ENCODE measurements around the gene SYNDIG1. TPM values are rescaled to one million over a fixed set of nuclear protein-coding genes. Genes with fewer than 3 reads are reported as not detected.

The SYNDIG1 gene
- total RNA-seq, 1 experiment from 2014 or later = not detected

GRCh38 chr20:24518515-24518914 lies 49.1 kb downstream of the SYNDIG1 start:
- Histone ChIP-seq H2AFZ (ENCODE audit: low read length) (no peak overlapping the region), H3K9ac (ENCODE audit: low read length) (no peak overlapping the region), H3K9me3 (ENCODE audit: low read length) (no peaks in the 10 kb centered on the region), H3K27ac (ENCODE audit: low read length) (no peak overlapping the region), H3F3A (ENCODE audit: low read length, unreplicated experiment) (no peaks in the 10 kb centered on the region), H3K27me3 (ENCODE audit: low read length) (peaks cover 41% of the 10 kb centered on the region), H3K4me1 (ENCODE audit: insufficient read depth, low read length) (no peaks in the 10 kb centered on the region), H3K4me2 (ENCODE audit: low read length) (no peak overlapping the region), H3K79me2 (ENCODE audit: low read length) (no peaks in the 10 kb centered on the region), H3K9me2 (replicated peaks; ENCODE audit: low read length) (no peaks in the 10 kb centered on the region), H3K4me3 (ENCODE audit: low read length) (no peak overlapping the region), H4K20me1 (ENCODE audit: low read length) (no peaks in the 10 kb centered on the region), H3K36me3 (ENCODE audit: low read depth, low read length) (no peaks in the 10 kb centered on the region)
- no TSS peak for BruUV-seq (replicated peaks)
- ChIA-PET CTCF (no interaction called here), POLR2A (ENCODE audit: unreplicated experiment) (no interaction called here)
- ATAC-seq = no peak
- intact Hi-C loops (cut with micrococcal nuclease) = no loop called here
- no peak for DNase-seq
- no peak for TF ChIP-seq EZH2 (IDR thresholded peaks at IDR 0.05; ENCODE audit: low read length, unreplicated experiment)
- no peak for TF ChIP-seq EZH2phosphoT487 (IDR thresholded peaks at IDR 0.05; ENCODE audit: borderline replicate concordance, low read length)
- TF ChIP-seq CTCF (conservative IDR thresholded peaks at IDR 0.05; ENCODE audit: low read depth, low read length) = no peak

- DNase-seq = no peak
- Histone ChIP-seq H4K20me1 (ENCODE audit: low read length) (no peaks in the 10 kb centered on the region), H2AFZ (ENCODE audit: low read length) (no peak overlapping the region), H3K4me1 (ENCODE audit: insufficient read depth, low read length) (no peaks in the 10 kb centered on the region), H3K4me2 (ENCODE audit: low read length) (no peak overlapping the region), H3K27ac (ENCODE audit: low read length) (no peak overlapping the region), H3F3A (ENCODE audit: low read length, unreplicated experiment) (no peaks in the 10 kb centered on the region), H3K9me3 (ENCODE audit: low read length) (no peaks in the 10 kb centered on the region), H3K27me3 (ENCODE audit: low read length) (peaks cover 49% of the 10 kb centered on the region), H3K9me2 (replicated peaks; ENCODE audit: low read length) (no peaks in the 10 kb centered on the region), H3K9ac (ENCODE audit: low read length) (no peak overlapping the region), H3K36me3 (ENCODE audit: low read depth, low read length) (no peaks in the 10 kb centered on the region), H3K79me2 (ENCODE audit: low read length) (no peaks in the 10 kb centered on the region), H3K4me3 (ENCODE audit: low read length) (no peak overlapping the region)
- ATAC-seq = no peak
- TF ChIP-seq EZH2phosphoT487 (IDR thresholded peaks at IDR 0.05; ENCODE audit: borderline replicate concordance, low read length) (no peak), EZH2 (IDR thresholded peaks at IDR 0.05; ENCODE audit: low read length, unreplicated experiment) (no peak)
- CTCF ChIA-PET = no interaction called here
- POLR2A ChIA-PET (ENCODE audit: unreplicated experiment) = no interaction called here
- BruUV-seq (replicated peaks) = no TSS peak
- intact Hi-C loops (cut with micrococcal nuclease) = no loop called here
Measured at GRCh38 chr20:24519476-24519875, 50.0 kb downstream of the SYNDIG1 start.

- Histone ChIP-seq H3K9me3 (ENCODE audit: low read length) (no peaks in the 10 kb centered on the region), H3K9ac (ENCODE audit: low read length) (no peak overlapping the region), H3K27me3 (ENCODE audit: low read length) (peaks cover 55% of the 10 kb centered on the region), H3K36me3 (ENCODE audit: low read depth, low read length) (no peaks in the 10 kb centered on the region), H3K27ac (ENCODE audit: low read length) (no peak overlapping the region), H3K9me2 (replicated peaks; ENCODE audit: low read length) (no peaks in the 10 kb centered on the region), H2AFZ (ENCODE audit: low read length) (no peak overlapping the region), H4K20me1 (ENCODE audit: low read length) (no peaks in the 10 kb centered on the region), H3K79me2 (ENCODE audit: low read length) (no peaks in the 10 kb centered on the region), H3F3A (ENCODE audit: low read length, unreplicated experiment) (no peaks in the 10 kb centered on the region), H3K4me1 (ENCODE audit: insufficient read depth, low read length) (no peaks in the 10 kb centered on the region), H3K4me3 (ENCODE audit: low read length) (no peak overlapping the region), H3K4me2 (ENCODE audit: low read length) (no peak overlapping the region)
- TF ChIP-seq EZH2 (IDR thresholded peaks at IDR 0.05; ENCODE audit: low read length, unreplicated experiment) = no peak
- TF ChIP-seq EZH2phosphoT487 (IDR thresholded peaks at IDR 0.05; ENCODE audit: borderline replicate concordance, low read length) = no peak
- no peak for TF ChIP-seq CTCF (conservative IDR thresholded peaks at IDR 0.05; ENCODE audit: low read depth, low read length)
- BruUV-seq (replicated peaks) = no TSS peak
- POLR2A ChIA-PET (ENCODE audit: unreplicated experiment) = no interaction called here
- CTCF ChIA-PET = no interaction called here
- ATAC-seq (no peak), DNase-seq (no peak)
- intact Hi-C loops (cut with micrococcal nuclease) = no loop called here
Measured at GRCh38 chr20:24521032-24521431, 51.6 kb downstream of the SYNDIG1 start.

Data from PC-3 (cell line).